CD4-positive, alpha-beta T cell treated with Interleukin-21 for 1 hour (primary cell): ENCODE data around the gene LSM2.
"Not testable (repeated sequence)": the region's sequence is repeated elsewhere in the genome, so short reads cannot be mapped to it uniquely, and the experiment has no call there.

ENCODE experiments used
- DNase-seq: peaks from one replicate; pipeline ENCODE4 v3.0.0-alpha.2; 2020

Gene LSM2

DNA sequence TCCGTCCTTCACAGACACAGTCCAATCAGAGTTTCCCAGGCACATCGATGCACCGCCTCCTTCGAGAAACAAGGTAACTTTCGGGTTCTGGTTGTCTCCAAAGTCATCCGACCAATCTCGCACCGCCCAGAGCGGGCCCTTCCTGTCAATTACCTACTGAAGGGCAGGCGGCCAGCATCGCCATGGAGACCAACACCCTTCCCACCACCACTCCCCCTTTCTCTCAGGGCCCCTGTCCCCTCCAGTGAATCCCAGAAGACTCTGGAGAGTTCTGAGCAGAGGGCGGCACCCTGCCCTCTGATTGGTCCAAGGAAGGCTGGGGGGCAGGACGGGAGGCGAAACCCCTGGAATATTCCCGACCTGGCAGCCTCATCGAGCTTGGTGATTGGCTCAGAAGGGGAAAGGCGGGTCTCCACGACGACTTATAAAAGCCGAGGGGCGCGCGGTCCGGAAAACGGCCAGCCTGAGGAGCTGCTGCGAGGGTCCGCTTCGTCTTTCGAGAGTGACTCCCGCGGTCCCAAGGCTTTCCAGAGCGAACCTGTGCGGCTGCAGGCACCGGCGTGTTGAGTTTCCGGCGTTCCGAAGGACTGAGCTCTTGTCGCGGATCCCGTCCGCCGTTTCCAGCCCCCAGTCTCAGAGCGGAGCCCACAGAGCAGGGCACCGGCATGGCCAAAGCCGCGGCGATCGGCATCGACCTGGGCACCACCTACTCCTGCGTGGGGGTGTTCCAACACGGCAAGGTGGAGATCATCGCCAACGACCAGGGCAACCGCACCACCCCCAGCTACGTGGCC lies 20.7 kb upstream of the LSM2 start, which contains the start of gene HSPA1B:
TSS of gene HSPA1B (plus strand) at position 453 of the 794 bp plus-strand sequence. CDS start at position 666, 213 bp downstream.
- DNase-seq = peak; percentile 93

DNA sequence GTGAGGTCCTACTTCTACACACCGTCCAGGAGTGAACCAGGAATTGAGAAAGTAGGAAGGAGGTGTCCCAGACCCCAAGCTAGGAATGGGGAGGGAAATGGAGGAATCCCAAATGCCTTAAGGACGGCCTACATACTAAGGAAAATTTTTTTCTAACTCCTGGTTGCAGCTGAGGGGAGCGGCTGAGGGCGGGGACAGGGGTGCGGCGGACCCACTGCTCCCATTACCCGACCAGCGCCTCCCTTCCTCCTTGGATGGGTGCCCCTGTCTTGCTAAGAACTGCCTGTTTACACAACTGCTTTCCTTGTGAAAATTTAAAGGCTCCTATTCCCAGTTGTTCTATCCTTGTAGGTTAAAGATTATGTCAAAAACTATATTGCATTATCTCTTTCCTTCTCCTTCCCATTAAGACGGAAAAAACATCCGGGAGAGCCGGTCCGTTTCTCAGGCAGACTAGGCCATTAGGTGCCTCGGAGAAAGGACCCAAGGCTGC lies 20.1 kb upstream of the LSM2 start:
- DNase-seq = no peak

DNA sequence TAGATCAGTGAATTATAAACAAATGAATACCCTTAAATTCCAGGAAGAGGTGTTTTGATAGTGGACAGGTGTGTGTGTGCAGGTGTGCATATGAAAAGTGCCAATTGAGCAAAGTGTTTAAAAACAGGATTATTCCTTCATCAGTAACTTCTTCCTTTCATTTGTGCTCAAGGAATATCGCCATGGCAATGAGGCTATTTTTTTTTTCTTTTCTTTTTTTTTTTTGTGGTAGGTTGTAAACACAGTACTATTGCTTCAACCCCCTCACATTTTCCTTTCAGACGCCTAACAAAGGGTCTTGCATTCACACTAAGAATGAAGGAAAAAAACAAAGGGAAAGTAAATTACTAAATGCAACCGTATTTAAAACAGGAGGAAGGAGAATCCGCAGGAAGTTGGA lies 18.8 kb upstream of the LSM2 start:
- no peak for DNase-seq

DNA sequence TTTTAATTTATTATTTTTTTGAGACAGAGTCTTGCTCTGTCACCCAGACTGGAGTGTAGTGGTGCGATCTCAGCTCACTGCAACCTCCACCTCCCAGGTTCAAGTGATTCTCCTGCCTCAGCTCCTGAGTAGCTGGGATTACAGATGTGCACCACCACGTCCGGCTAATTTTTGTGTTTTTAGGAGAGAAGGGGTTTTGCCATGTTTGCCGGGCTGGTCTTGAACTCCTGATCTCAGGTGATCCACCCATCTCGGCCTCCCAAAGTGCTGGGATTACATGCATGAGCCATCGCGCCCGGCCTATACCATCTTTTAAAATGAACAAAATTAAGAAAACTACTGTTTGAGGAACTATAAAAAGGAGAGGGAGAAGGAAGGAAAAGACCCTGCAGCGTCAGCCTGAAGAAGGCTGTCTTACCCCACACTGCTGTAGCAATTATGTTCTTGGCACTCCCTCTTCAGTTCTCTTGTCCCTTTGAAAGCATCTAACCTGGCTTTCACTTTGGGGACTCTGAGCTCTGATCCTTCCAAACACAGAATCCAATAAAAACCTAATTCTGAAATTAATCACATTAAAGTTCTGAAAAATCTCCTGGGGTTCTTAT lies 16.9 kb upstream of the LSM2 start:
- DNase-seq = not testable (repeated sequence)

DNA sequence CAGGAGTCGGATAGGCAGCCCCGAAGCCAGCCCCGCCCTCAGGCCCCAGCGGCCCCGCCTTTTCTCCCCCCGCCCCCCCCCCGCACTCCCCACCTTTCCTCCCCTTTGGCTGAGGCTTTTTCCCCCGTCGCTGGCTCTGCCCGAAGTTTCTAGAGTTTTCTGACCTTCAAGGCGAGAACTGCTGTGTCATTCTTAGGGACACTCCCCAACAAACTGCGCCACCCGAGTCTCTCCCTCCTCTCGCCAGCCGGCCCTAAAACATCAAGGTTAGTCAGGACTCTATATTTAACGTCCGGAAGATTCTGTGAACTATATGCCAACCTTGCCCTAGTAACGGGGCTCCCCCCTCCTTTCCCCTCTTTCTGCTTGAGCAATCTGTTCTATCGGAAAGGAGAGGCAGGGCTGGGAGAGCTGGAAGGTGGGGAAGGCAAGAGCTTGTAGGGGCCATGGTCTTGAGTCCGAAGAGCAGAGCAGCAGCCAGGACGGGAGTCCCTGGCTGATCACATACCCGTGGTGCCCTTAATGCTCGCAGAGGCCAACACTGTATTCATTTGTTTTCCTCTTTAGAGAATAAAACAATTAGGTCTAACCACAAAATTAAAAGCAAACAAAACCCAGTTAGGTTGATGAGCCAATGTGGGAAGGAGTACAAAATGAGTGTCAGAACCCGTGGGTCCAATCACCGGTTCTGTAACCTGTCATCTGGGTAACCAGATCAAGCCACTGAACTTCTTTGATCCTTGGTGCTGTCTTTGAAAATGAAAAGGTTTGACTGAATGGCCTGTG lies 15.5 kb upstream of the LSM2 start:
- DNase-seq = peak; percentile 80

DNA sequence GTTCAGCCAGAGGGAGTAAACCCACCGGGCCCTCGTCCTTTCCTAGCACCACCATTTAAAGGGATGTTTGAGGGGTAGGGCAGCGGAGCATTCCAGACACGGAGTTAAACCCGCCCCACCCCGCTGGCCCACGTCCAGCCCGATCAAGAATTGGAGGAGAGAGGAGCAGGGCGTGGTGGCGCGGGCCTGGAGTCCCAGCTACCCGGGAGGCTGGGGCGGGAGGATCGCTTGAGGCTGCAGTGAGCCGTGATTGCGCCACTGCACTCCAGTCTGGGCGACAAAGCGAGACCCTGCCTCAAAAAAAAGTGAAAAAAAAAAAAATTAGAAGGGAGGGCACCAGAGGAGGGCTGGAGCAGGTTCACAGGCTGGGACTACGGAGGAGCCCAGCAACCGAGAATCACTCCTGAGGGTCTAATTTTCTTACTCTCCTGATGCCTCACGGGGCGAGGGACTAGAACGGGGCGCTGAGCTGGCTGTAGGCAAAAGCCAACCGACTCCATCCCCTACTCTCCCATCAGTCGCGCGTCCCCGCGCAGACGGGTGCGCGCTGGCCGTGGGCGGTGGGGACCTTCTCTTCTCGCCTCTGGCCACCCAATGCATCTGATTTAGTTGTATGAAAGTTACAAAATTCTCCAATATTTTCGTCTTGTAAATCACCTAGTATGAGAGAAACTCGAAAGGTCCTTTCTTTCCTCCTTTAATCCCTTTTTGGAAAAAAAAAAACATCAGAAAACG lies 14.7 kb upstream of the LSM2 start:
- DNase-seq = no peak

DNA sequence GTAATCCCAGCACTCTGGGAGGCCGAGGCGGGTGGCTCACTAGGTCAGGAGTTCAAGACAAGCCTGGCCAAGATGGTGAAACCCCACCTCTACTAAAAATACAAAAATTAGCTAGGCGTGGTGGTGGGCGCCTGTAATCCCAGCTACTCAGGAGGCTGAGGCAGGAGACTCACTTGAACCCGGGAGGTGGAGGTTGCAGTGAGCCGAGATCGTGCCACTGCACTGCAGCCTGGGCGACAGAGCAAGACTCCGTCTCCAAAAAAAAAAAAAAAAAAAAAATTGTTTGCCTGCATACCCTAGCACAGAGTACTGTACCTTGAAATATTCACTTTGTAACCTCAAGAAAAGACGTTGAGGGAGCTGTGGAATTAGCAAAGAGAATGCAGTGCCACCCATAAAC lies 13.6 kb upstream of the LSM2 start:
- not testable (repeated sequence) for DNase-seq

DNA sequence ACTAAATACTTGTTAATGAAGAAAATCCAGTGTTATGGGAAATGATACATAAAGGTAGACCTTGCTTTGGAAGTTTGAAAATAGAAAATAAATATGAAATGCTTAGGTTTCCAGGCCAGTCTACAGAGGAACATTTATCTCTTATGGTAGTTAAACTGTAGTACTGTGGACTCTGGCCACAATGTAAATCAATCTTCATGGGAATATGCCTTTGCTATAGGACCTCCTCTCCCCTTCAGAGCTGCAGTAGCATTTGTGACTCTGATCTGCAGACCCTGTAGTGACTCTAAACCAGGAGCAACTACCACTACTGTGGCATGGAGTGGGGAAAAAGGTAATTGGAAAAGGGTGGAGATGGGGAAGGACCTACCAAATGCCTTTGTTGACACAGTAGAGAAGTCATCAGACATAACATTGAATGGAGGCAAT lies 13.1 kb upstream of the LSM2 start:
- no peak for DNase-seq

DNA sequence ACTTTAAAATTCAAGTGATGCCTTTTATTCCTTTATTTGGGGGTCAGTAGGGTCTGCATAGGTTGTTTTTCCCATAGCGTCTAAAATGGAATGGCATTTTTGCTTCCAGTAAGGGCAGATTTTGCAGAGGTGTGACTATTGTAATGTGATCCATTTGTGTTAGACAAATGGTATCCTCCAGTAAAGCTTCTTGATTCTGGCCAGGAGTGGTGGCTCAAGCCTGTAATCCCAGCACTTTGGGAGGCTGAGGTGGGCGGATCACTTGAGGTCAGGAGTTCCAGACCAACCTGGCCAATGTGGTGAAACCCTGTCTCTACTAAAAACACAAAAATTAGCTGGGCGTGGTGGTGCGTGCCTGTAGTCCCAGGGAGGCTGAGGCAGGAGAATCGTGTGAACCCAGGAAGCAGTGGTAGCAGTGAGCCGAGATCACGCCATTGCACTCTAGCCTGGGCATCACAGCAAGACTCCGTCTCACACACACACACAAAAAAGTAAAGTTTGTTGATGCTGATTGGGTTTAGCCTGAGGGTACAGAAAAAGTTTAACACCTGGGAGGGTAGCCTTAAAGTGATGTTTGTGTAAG lies 11.3 kb upstream of the LSM2 start:
- peak; percentile 29 for DNase-seq

DNA sequence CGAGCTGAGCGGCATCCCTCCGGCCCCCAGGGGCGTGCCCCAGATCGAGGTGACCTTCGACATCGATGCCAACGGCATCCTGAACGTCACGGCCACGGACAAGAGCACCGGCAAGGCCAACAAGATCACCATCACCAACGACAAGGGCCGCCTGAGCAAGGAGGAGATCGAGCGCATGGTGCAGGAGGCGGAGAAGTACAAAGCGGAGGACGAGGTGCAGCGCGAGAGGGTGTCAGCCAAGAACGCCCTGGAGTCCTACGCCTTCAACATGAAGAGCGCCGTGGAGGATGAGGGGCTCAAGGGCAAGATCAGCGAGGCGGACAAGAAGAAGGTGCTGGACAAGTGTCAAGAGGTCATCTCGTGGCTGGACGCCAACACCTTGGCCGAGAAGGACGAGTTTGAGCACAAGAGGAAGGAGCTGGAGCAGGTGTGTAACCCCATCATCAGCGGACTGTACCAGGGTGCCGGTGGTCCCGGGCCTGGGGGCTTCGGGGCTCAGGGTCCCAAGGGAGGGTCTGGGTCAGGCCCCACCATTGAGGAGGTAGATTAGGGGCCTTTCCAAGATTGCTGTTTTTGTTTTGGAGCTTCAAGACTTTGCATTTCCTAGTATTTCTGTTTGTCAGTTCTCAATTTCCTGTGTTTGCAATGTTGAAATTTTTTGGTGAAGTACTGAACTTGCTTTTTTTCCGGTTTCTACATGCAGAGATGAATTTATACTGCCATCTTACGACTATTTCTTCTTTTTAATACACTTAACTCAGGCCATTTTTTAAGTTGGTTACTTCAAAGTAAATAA lies 10.6 kb upstream of the LSM2 start:
- peak; percentile 63 for DNase-seq

DNA sequence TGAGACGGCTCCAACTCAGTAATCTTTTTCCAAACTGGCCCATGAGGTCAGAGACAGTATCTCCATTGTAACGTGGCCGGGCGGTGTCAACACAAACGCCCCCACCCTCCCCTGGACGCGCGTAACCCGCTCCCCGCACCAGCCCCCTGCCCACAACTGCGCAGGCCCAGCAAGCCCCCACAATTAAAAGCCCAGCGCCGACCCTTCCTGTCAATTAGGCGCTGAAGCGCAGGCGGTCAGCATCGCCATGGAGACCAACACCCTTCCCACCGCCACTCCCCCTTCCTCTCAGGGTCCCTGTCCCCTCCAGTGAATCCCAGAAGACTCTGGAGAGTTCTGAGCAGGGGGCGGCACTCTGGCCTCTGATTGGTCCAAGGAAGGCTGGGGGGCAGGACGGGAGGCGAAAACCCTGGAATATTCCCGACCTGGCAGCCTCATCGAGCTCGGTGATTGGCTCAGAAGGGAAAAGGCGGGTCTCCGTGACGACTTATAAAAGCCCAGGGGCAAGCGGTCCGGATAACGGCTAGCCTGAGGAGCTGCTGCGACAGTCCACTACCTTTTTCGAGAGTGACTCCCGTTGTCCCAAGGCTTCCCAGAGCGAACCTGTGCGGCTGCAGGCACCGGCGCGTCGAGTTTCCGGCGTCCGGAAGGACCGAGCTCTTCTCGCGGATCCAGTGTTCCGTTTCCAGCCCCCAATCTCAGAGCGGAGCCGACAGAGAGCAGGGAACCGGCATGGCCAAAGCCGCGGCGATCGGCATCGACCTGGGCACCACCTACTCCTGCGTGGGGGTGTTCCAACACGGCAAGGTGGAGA lies 8.5 kb upstream of the LSM2 start, which contains the start of the genes HSPA1A and HSPA1L:
TSS of gene HSPA1A (plus strand) at position 519 of the 814 bp plus-strand sequence. CDS start at position 733, 214 bp downstream.
TSS of gene HSPA1L (minus strand) at position 259 of the 814 bp plus-strand sequence. CDS start 3,311 bp downstream, outside the sequence.
- DNase-seq = peak; percentile 86

DNA sequence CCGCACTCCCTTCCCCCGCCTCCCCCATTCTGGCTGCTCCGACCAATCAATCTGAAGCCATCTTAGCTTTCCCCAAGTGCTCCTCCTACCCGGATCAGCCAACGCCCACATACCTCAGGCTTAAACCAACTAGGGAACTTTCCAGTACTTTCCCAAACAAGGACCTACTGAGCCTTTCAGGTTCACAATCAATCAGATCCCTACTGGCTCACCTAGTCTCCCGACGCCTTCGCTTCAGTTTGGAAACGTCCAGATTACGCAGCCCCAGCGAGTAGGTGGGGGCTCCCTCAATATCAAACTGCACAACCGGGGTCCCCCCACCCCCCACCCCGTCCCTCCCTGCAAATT lies 7.9 kb upstream of the LSM2 start:
- DNase-seq = peak; percentile 79

DNA sequence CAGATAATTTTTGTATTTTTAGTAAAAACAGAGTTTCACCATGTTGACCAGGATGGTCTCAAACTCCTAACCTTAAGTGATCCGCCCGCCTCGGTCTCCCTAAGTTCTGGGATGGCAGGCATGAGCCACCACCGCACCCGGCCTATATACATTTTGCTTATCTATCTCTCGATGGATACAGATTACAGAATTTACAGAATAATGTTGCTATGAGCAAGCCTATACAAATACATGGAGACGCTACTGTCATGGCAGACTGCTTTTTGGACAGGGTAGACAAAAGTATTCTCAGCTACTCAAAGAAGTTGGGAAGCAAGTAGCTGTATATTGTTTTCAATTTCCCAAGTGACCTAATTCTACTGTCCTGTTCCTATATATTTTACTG lies 6.7 kb upstream of the LSM2 start:
- no peak for DNase-seq

DNA sequence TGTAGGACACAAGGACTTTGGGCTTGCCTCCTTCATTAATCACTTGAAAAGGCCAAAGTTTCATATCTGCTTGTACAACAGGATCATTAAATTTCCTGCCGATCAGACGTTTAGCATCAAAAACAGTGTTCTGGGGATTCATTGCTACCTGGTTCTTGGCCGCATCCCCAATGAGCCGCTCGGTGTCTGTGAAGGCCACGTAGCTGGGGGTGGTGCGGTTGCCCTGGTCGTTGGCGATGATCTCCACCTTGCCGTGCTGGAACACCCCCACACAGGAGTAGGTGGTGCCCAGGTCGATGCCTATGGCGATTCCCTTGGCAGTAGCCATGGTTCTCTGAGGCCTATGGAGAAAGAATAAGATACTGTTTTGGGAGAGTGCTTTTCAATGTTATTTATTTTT lies 4.9 kb upstream of the LSM2 start:
- no peak for DNase-seq

DNA sequence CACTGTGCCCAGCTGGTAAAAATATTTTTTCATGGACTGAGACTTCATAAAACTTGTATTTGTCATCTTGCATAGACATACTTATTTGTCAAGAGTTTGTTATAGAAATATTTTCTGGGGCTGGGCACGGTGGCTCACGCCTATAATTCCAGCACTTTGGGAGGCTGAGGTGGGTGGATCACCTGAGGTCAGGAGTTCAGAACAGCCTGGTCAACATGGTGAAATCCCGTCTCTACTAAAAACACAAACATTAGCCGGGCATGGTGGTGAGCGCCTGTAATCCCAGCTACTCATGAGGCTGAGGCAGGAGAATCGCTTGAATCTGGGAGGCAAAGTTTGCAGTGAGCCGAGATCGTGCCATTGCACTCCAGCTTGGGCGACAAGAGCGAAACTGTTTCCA lies 1.8 kb upstream of the LSM2 start:
- not testable (repeated sequence) for DNase-seq

DNA sequence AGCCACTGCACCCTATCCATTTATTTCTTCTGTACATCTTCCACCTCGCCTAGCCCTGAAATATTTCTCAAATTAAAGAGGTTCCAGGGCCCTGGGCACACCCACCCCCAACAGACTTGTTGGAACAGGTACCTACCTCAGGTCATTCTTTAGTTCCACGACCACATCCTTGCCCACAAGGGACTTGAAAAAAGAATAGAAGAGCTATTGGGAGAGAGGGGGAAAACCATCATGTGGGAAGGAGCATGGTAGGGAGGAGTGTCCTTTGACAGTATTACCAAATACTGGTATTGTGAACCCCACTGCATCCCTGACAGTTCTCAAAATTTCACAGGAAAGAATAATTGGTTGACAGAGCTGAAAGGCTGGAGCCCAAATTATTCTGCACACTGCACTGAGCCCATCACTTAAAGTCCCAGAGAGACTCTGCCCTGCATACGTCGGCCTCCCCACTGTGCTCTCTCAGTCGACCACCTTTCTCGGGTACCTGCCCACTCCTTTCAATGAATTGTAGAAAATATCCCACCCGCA lies 762 bp downstream of the LSM2 start:
- DNase-seq = no peak

DNA sequence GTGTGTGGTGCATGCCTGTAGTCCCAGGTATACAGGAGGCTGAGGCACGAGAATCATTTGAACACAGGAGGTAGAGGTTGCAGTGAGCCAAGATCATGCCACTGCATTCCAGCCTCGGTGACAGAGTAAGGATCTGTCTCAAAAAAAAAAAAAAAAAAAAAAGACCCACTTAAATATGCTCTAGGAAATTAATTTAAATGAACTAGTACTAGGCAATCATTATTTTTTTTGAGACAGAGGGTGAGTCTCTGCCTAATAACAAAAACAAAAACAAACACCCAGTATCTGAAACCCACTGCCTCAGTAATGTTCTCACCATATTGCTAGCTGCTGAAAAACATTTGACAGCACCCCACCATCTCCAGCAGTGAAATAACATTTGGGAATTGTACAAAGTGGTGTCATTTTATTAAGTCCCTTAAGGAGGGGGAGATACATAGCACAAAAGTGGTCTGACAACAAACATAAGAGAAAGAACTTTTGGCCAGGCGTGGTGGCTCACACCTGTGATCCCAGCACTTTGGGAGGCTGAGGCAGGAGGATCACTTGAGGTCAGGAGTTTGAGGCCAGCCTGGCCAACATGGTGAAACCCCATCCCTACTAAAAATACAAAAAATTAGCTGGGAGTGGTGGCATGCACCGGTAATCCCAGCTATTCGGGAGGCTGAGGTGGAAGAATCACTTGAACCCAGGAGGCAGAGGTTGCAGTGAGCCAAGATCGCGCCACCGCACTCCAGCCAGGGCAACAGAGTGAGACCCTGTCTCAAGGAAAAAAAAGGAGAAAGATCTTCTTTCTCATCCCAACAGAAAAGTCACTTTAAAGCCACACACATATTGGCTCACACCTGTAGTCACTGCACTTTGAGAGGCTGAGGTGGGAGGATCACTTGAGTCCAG lies 5.5 kb downstream of the LSM2 start:
- not testable (repeated sequence) for DNase-seq

DNA sequence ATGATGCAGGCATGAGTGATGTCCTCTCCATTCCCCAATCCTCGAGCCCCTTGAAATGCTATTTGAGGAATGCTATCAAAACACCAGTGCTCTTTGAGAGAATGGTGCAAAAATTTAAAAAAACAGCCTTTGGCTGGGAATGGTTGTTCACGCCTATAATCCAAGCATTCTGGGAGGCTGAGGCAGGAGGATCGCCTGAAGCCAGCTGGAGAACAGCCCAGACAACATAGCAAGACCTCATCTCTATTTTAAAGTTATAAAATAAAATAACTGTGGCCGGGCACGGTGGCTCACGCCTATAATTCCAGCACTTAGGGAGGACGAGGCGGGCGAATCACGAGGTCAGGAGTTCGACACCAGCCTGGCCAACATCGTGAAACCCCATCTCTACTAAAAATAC lies 7.0 kb downstream of the LSM2 start:
- no peak for DNase-seq

DNA sequence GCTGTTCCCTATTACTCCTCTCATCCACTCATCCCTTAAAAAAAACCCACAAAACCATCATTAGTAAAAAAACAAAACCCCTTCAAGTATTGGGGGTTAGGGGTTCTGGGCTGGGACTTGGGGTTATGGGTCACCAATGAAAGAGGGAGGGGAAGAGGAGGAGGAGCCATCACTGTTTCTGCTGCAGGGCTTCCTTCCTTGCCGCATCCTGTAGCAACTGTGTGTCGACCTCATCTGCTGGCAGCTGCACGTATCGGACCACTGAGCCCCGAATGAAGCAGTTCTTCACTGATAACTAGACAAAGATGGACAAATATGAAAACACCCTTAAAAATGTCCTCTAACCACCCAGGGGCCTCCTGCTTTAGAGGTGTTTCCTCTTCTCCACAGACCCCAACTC lies 9.2 kb downstream of the LSM2 start:
- peak; percentile 65 for DNase-seq
